IMR-90 (cell line): Measurements from ENCODE around the gene TMTC2. TPM values are rescaled to one million over a fixed set of nuclear protein-coding genes. Genes with fewer than 3 reads are reported as not detected.

Experiments used
- ATAC-seq: fragments of 200-7000 bp; cut with Tn5 transposase; 2 replicates; pipeline ENCODE4 v1.9.1; 2020; ENCODE audit warnings: low read depth, mild to moderate bottlenecking, moderate library complexity
- BruUV-seq: library from RNA; stranded (reverse); fragments of 400-500 nt; replicated peaks from 2 replicates; lab custom pipeline; 2021; lab: Mats Ljungman, UMichigan
- CTCF ChIA-PET: fragments of 300-600 bp; formaldehyde crosslinking; extraction: SDS; loops from one replicate; lab custom pipeline; 2021; ENCODE audit warnings: antibody characterized with exemption; lab: Yijun Ruan, JAX
- POLR2A ChIA-PET: fragments of 300-600 bp; sonication (Branson Sonifier 250); formaldehyde crosslinking; loops from one replicate; lab custom pipeline; 2022; ENCODE audit warnings: antibody characterized with exemption; ENCODE audit not compliant: unreplicated experiment; lab: Charles Lee
- DNase-seq: peaks from one replicate; pipeline ENCODE4 v3.0.0; 2013
- H2AFZ ChIP-seq: replicated peaks from 2 replicates; pipeline ENCODE3; 2013; ENCODE audit warnings: low read length, mild to moderate bottlenecking; ENCODE audit not compliant: poor library complexity
- H2AK5ac ChIP-seq: 2 replicates; pipeline ENCODE4 v1.6.1; 2013; ENCODE audit warnings: low read depth, low read length, inconsistent platforms
- H2AK9ac ChIP-seq: replicated peaks from 2 replicates; pipeline ENCODE3; 2013; ENCODE audit warnings: mild to moderate bottlenecking, low read depth, low read length, moderate library complexity; ENCODE audit not compliant: poor library complexity
- H2BK120ac ChIP-seq: 2 replicates; pipeline ENCODE4 v1.6.1; 2013; ENCODE audit warnings: low read depth, low read length, inconsistent platforms
- H2BK15ac ChIP-seq: 3 replicates; pipeline ENCODE4 v1.6.1; 2013; ENCODE audit warnings: low read depth, low read length, inconsistent platforms
- H2BK20ac ChIP-seq: 2 replicates; pipeline ENCODE4 v1.6.1; 2013; ENCODE audit warnings: low read depth, mild to moderate bottlenecking, inconsistent platforms, low read length, moderate library complexity
- H2BK5ac ChIP-seq: 2 replicates; pipeline ENCODE4 v1.6.1; 2013; ENCODE audit warnings: mild to moderate bottlenecking, low read depth, low read length, inconsistent platforms; ENCODE audit not compliant: poor library complexity, severe bottlenecking
- H3K14ac ChIP-seq: replicated peaks from 2 replicates; pipeline ENCODE4 v1.6.1; 2013; ENCODE audit warnings: low read depth, low read length, inconsistent platforms
- H3K18ac ChIP-seq: 2 replicates; pipeline ENCODE4 v1.6.1; 2013; ENCODE audit warnings: low read depth, low read length, control low read depth
- H3K23ac ChIP-seq: 2 replicates; pipeline ENCODE4 v1.6.1; 2013; ENCODE audit warnings: low read depth, low read length, inconsistent platforms
- H3K27ac ChIP-seq: 2 replicates; pipeline ENCODE4 v1.5.1; 2013; ENCODE audit warnings: mild to moderate bottlenecking, control low read depth, low read length; ENCODE audit not compliant: insufficient read depth
- H3K27me3 ChIP-seq: 2 replicates; pipeline ENCODE4 v1.6.1; 2013; ENCODE audit warnings: low read length; ENCODE audit not compliant: control insufficient read depth, insufficient read depth
- H3K36me3 ChIP-seq: 2 replicates; pipeline ENCODE4 v1.6.1; 2013; ENCODE audit warnings: low read length, mixed read lengths; ENCODE audit not compliant: control insufficient read depth, insufficient read depth
- H3K4ac ChIP-seq: 2 replicates; pipeline ENCODE4 v1.6.1; 2013; ENCODE audit warnings: low read depth, low read length, inconsistent platforms
- H3K4me1 ChIP-seq: 2 replicates; pipeline ENCODE4 v1.6.1; 2013; ENCODE audit warnings: low read length, mixed read lengths; ENCODE audit not compliant: control insufficient read depth, insufficient read depth
- H3K4me2 ChIP-seq: 2 replicates; pipeline ENCODE4 v1.6.1; 2013; ENCODE audit warnings: low read depth, mild to moderate bottlenecking, control low read depth, low read length, moderate library complexity
- H3K4me3 ChIP-seq: 2 replicates; pipeline ENCODE4 v1.5.1; 2013; ENCODE audit warnings: low read depth, mild to moderate bottlenecking, control low read depth, low read length, moderate library complexity; ENCODE audit not compliant: insufficient read depth
- H3K56ac ChIP-seq: 2 replicates; pipeline ENCODE4 v1.6.1; 2013; ENCODE audit warnings: low read length, inconsistent platforms; ENCODE audit not compliant: insufficient read depth; ENCODE audit errors: extremely low read depth
- H3K79me1 ChIP-seq, 2 experiments: 2 replicates each; pipeline ENCODE4 v1.6.1; 2013; ENCODE audit warnings: low read length in 2 of 2, inconsistent platforms in 1 of 2, low read depth in 1 of 2
- H3K9ac ChIP-seq: 2 replicates; pipeline ENCODE4 v1.6.1; 2013; ENCODE audit warnings: low read depth, low read length, control low read depth
- H3K9me1 ChIP-seq: 2 replicates; pipeline ENCODE4 v1.6.1; 2013; ENCODE audit warnings: low read length, inconsistent platforms; ENCODE audit not compliant: insufficient read depth
- H3K9me3 ChIP-seq: 2 replicates; pipeline ENCODE4 v1.6.1; 2013; ENCODE audit warnings: low read length; ENCODE audit not compliant: control insufficient read depth, insufficient read depth
- H4K20me1 ChIP-seq: 2 replicates; pipeline ENCODE4 v1.6.1; 2013; ENCODE audit warnings: low read length, inconsistent platforms; ENCODE audit not compliant: insufficient read depth
- H4K5ac ChIP-seq: 2 replicates; pipeline ENCODE4 v1.6.1; 2013; ENCODE audit warnings: mild to moderate bottlenecking, low read depth, low read length, control low read depth
- H4K8ac ChIP-seq, 2 experiments: 2 replicates each; pipeline ENCODE4 v1.6.1; 2013; ENCODE audit warnings: low read depth in 2 of 2, low read length in 2 of 2, control low read depth in 1 of 2, inconsistent platforms in 1 of 2
- H4K91ac ChIP-seq: 2 replicates; pipeline ENCODE4 v1.6.1; 2013; ENCODE audit warnings: low read depth, low read length, inconsistent platforms; ENCODE audit not compliant: insufficient read depth
- CEBPB ChIP-seq: IDR thresholded peaks from 2 replicates; pipeline ENCODE4 v1.6.1; 2012; ENCODE audit warnings: low read depth, low read length, improper control_type of control experiment
- MAZ ChIP-seq: IDR thresholded peaks from 2 replicates; pipeline ENCODE4 v1.6.1; 2012; ENCODE audit warnings: low read depth, mild to moderate bottlenecking, low read length, improper control_type of control experiment, moderate library complexity, borderline replicate concordance
- WGBS, 2 experiments: methylation state at CpG; one replicate each; pipeline versions ENCODE4 v1.1.5 to v1.1.7; 2013; ENCODE audit warnings: missing lambda C conversion rate in 2 of 2; ENCODE audit not compliant: insufficient read length in 1 of 2; ENCODE audit errors: extremely low coverage in 2 of 2; 5-methylcytosine and 5-hydroxymethylcytosine counted together
- dilution Hi-C: fragments of 300-500 bp; cut with HindIII; formaldehyde crosslinking; loops from one replicate; pipeline ENCODE4 v1.14.3; 2018; ENCODE audit warnings: low sequenced_read_pairs; ENCODE audit not compliant: unreplicated experiment
- in situ Hi-C: fragments of 300-500 bp; cut with MboI; formaldehyde crosslinking; loops from 3 replicates; pipeline ENCODE4 v1.14.3; 2019; ENCODE audit warnings: low sequenced_read_pairs, inconsistent platforms, mixed read lengths
- intact Hi-C: fragments of 100-400 bp; cut with micrococcal nuclease; formaldehyde crosslinking; loops from 2 replicates; pipeline ENCODE4 v1.10.0; 2022
- polyA plus RNA-seq, 3 experiments: library from polyadenylated mRNA; depleted of rRNA; stranded (reverse); fragments of >200 nt; gene quantifications; 2 replicates each; pipeline ENCODE4 v1.2.3, GENCODE V29; 2012; ENCODE audit warnings: low replicate concordance in 1 of 3
- total RNA-seq: library from RNA; depleted of rRNA; stranded (reverse); fragments of >200 nt; gene quantifications from 2 replicates; pipeline ENCODE4 v1.2.3, GENCODE V29; 2012

The TMTC2 gene
- total and polyA plus RNA-seq, 2 of the 4 experiments (the other 2 are of a cell fraction): 0.56 to 1.4 TPM

DNA sequence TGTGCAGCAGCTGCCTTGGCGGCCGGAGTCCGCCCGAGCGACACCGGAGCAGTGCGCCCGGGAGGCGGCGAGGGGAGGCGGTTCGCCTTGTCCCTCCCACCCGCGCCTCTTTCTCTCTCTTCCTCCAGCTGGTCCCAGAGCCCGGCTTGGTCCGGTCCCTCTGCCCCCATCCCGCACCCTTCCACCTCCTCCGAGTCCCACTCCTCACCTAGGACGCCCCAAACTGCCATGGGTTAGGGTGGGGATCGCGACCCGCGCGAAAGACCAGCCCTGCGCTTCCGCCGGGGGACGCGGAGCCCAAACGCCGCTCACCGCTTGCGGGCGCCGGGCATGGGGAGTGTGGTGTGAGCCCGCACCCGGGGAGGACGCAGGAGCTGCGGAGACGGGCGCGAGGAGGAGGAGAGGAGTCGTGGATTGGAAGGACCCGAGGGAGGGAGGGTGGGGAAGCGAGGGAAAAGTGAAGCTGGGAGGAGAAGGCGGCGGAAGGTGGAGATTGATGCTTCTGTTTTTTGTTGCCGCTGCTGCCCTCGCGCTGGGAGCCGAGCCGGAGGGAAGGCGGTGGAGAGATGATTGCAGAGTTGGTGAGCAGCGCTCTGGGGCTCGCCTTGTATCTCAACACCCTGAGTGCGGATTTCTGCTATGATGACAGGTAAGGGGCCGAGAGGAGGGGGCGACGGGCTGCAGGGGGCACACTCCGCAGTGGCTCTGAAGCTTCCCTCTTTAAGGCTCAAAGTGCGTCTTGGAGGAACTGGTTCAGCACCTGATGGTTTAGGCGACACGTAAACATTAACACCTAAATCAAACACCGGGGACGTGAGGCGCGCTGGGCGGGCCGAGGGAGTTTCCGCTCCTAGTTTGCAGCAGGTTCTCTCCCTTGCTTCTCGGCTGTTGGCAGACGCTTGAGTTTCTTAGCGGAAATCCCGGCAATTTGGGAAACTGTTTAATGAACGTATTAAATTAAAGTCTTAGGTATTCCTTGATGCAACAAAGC is 610 bp downstream of the TMTC2 start:
- H4K8ac ChIP-seq: no peak overlapping the region
- no peaks in the 10 kb centered on the region for H3K79me1 ChIP-seq
- peak overlapping the region; percentile 52 for H3K9ac ChIP-seq
- no peaks in the 10 kb centered on the region for H3K9me3 ChIP-seq
- H3K18ac ChIP-seq: no peak overlapping the region
- H3K36me3 ChIP-seq: no peaks in the 10 kb centered on the region
- DNase-seq: peak; percentile 9
- H3K23ac ChIP-seq: peak overlapping the region; percentile 59
- no peaks in the 10 kb centered on the region for H4K20me1 ChIP-seq
- H3K4me2 ChIP-seq: peak overlapping the region; percentile 90
- H2BK120ac ChIP-seq: no peak overlapping the region
- in situ Hi-C loops (loop anchor here (5.0 kb wide), 1 partner anchor 1820 kb away; no protein-coding TSS in a partner anchor), dilution Hi-C loops (no loop called here), intact Hi-C loops (no loop called here)
- WGBS, 2 experiments: 0% methylated on average over 4 of the region's 75 CpGs; no CpG with 5 or more reads in 1 of the 2 experiments
- H3K56ac ChIP-seq: no peak overlapping the region
- no peak overlapping the region for H2AK9ac ChIP-seq
- no peak overlapping the region for H2BK20ac ChIP-seq
- ATAC-seq: peak; percentile 72
- no peak overlapping the region for H3K14ac ChIP-seq
- peak overlapping the region; percentile 82 for H3K4me3 ChIP-seq
- no peak overlapping the region for H4K91ac ChIP-seq
- TF ChIP-seq CEBPB (no peak), MAZ (peak; percentile 38; the same call in 1 of the 2 replicates)
- H2AFZ ChIP-seq: peak overlapping the region; percentile 99
- no TSS peak for BruUV-seq
- ChIA-PET CTCF (interaction anchor here (0.5 to 2.0 kb wide), 2 partner anchors 13 to 331 kb away, joined by 5 to 12 read pairs; no protein-coding TSS in a partner anchor), POLR2A (interaction anchor here (0.6 kb wide), 1 partner anchor 64 kb away, joined by 3 read pairs; no protein-coding TSS in a partner anchor)
- peak overlapping the region; percentile 28 for H3K27ac ChIP-seq
- no peaks in the 10 kb centered on the region for H3K9me1 ChIP-seq
- H3K4me1 ChIP-seq: no peaks in the 10 kb centered on the region
- H2BK15ac ChIP-seq: no peak overlapping the region
- H4K5ac ChIP-seq: no peak overlapping the region
- H3K27me3 ChIP-seq: no peaks in the 10 kb centered on the region
- no peak overlapping the region for H2AK5ac ChIP-seq
- no peak overlapping the region for H2BK5ac ChIP-seq
- H3K4ac ChIP-seq: no peak overlapping the region
